IgD-negative memory B cell (primary cell): ENCODE results near the gene SEZ6L2. TPM values are rescaled to one million over a fixed set of nuclear protein-coding genes. Genes with fewer than 3 reads are reported as not detected.

ENCODE experiments used
- polyA plus RNA-seq: library from polyadenylated mRNA; unstranded; fragments of 300-500 nt; fragmentation: Illumina TruSeq; gene quantifications from one replicate; pipeline ENCODE4 v1.2.3, GENCODE V29; 2021

SEZ6L2 gene
- polyA plus RNA-seq, 1 donor from 2014 or later = not detected

Other genes with a start within 250 kb of the SEZ6L2 start
- gene SPN, start 236.3 kb downstream of the SEZ6L2 start, polyA plus RNA-seq = 11.0 TPM
- not detected for gene QPRT, start 220.4 kb downstream of the SEZ6L2 start, polyA plus RNA-seq
- gene C16orf54, start 153.6 kb downstream of the SEZ6L2 start, polyA plus RNA-seq = 50.6 TPM
- gene ZG16, start 121.3 kb downstream of the SEZ6L2 start, polyA plus RNA-seq = not detected
- 34.7 TPM for gene KIF22, start 108.8 kb downstream of the SEZ6L2 start, polyA plus RNA-seq
- 22.9 TPM for gene MAZ, start 93.0 kb downstream of the SEZ6L2 start, polyA plus RNA-seq
- gene PRRT2, start 87.4 kb downstream of the SEZ6L2 start, polyA plus RNA-seq = not detected
- gene PAGR1, start 83.4 kb downstream of the SEZ6L2 start, polyA plus RNA-seq = 59.6 TPM
- gene MVP, start 79.1 kb downstream of the SEZ6L2 start, polyA plus RNA-seq = 90.3 TPM
- gene CDIPT, start 36.3 kb downstream of the SEZ6L2 start, polyA plus RNA-seq = 73.8 TPM
- gene ASPHD1, start 938 bp upstream of the SEZ6L2 start, polyA plus RNA-seq = not detected
- gene KCTD13, start 26.7 kb upstream of the SEZ6L2 start, polyA plus RNA-seq = 19.2 TPM
- gene TMEM219, start 62.5 kb upstream of the SEZ6L2 start, polyA plus RNA-seq = 171 TPM
- gene TAOK2, start 74.3 kb upstream of the SEZ6L2 start, polyA plus RNA-seq = 7.6 TPM
- gene HIRIP3, start 96.1 kb upstream of the SEZ6L2 start, polyA plus RNA-seq = 21.0 TPM
- gene INO80E, start 96.7 kb upstream of the SEZ6L2 start, polyA plus RNA-seq = 6.0 TPM
- not detected for gene DOC2A, start 111.5 kb upstream of the SEZ6L2 start, polyA plus RNA-seq
- not detected for gene C16orf92, start 123.6 kb upstream of the SEZ6L2 start, polyA plus RNA-seq
- not detected for gene TLCD3B, start 131.7 kb upstream of the SEZ6L2 start, polyA plus RNA-seq
- gene ALDOA, start 166.2 kb upstream of the SEZ6L2 start, polyA plus RNA-seq = 884 TPM
- gene PPP4C, start 176.4 kb upstream of the SEZ6L2 start, polyA plus RNA-seq = 187 TPM
- gene TBX6, start 192.4 kb upstream of the SEZ6L2 start, polyA plus RNA-seq = not detected
- gene YPEL3, start 196.7 kb upstream of the SEZ6L2 start, polyA plus RNA-seq = 362 TPM
- not detected for gene GDPD3, start 214.0 kb upstream of the SEZ6L2 start, polyA plus RNA-seq
- gene MAPK3, start 223.7 kb upstream of the SEZ6L2 start, polyA plus RNA-seq = 8.6 TPM